ENCODE data around the gene ZNF219. TPM values are rescaled to one million over a fixed set of nuclear protein-coding genes. Genes with fewer than 3 reads are reported as not detected.

The ZNF219 gene
- total and polyA plus RNA-seq, 12 donors = 14.3 to 169 (median 104) TPM

GRCh38 chr14:21106176-21106497, 7.7 kb upstream of the ZNF219 start:
- intact Hi-C loops (cut with DNase I) = no loop called here
- DNase-seq = peak in 1 of 7 donors; percentile 56
- H3K4me1 ChIP-seq (replicated peaks in 1 of 2) = peaks cover 29 to 40% of the 10 kb centered on the region in 2 donors
- 20 to 33% (median 22%) methylated on average over 4 of the region's 4 CpGs for WGBS, 4 donors
- H3K9me3 ChIP-seq (replicated peaks in 1 of 3) = no peaks in the 10 kb centered on the region
- peak overlapping the region in 1 of 4 donors; percentile 24 for H3K4me3 ChIP-seq
- peak overlapping the region; percentile 77 to 99 (median 97) for H3K27ac ChIP-seq
- no peak for TF ChIP-seq POLR2A (IDR thresholded peaks at IDR 0.05)
- no peak for TF ChIP-seq CTCF (IDR thresholded peaks at IDR 0.05)
- no peaks in the 10 kb centered on the region for H3K36me3 ChIP-seq (replicated peaks in 1 of 2)
- no peaks in the 10 kb centered on the region for H3K27me3 ChIP-seq

GRCh38 chr14:21105095-21105494, 6.6 kb upstream of the ZNF219 start:
- no peak for DNase-seq
- intact Hi-C loops (cut with DNase I) = no loop called here
- Histone ChIP-seq H3K27ac (peak overlapping the region; percentile 94 to 99 (median 97)), H3K4me3 (no peak overlapping the region), H3K9me3 (replicated peaks in 1 of 3) (no peaks in the 10 kb centered on the region), H3K4me1 (replicated peaks in 1 of 2) (peaks cover 29 to 40% of the 10 kb centered on the region in 2 donors), H3K36me3 (replicated peaks in 1 of 2) (no peaks in the 10 kb centered on the region), H3K27me3 (no peaks in the 10 kb centered on the region)
- TF ChIP-seq CTCF (IDR thresholded peaks at IDR 0.05) = no peak
- no peak for TF ChIP-seq POLR2A (IDR thresholded peaks at IDR 0.05)
- 79 to 84% (median 81%) methylated on average over 8 of the region's 8 CpGs for WGBS, 4 donors

GRCh38 chr14:21104448-21105060, 6.1 kb upstream of the ZNF219 start:
- H3K4me1 ChIP-seq (replicated peaks in 1 of 2) = peaks cover 33 to 44% of the 10 kb centered on the region in 2 donors
- no peaks in the 10 kb centered on the region for H3K9me3 ChIP-seq (replicated peaks in 1 of 3)
- H3K27me3 ChIP-seq = no peaks in the 10 kb centered on the region
- H3K27ac ChIP-seq = peak overlapping the region; percentile 94 to 99 (median 97)
- DNase-seq = peak; percentile 77 to 93 (median 85)
- WGBS, 4 donors = 3 to 8% (median 6%) methylated on average over 7 to 8 of the region's 8 CpGs
- no peaks in the 10 kb centered on the region for H3K36me3 ChIP-seq (replicated peaks in 1 of 2)
- TF ChIP-seq CTCF (IDR thresholded peaks at IDR 0.05) (peak; percentile 86 to 99 (median 96)), POLR2A (IDR thresholded peaks at IDR 0.05) (no peak)
- intact Hi-C loops (cut with DNase I) = no loop called here
- peak overlapping the region in 2 of 4 donors; percentile 44 to 65 for H3K4me3 ChIP-seq

- no peaks in the 10 kb centered on the region for H3K36me3 ChIP-seq (replicated peaks in 1 of 2)
- intact Hi-C loops (cut with DNase I) = no loop called here
- H3K4me3 ChIP-seq = peak overlapping the region; percentile 16 to 65 (median 51)
- H3K27ac ChIP-seq = peak overlapping the region; percentile 94 to 99 (median 97)
- DNase-seq = peak; percentile 95 to 99 (median 97)
- 0% methylated on average over 8 to 62 of the region's 62 CpGs for WGBS, 4 donors
- TF ChIP-seq POLR2A (IDR thresholded peaks at IDR 0.05) (peak; percentile 67 to 88), CTCF (IDR thresholded peaks at IDR 0.05) (peak; percentile 67 to 94 (median 84))
- no peaks in the 10 kb centered on the region for H3K9me3 ChIP-seq (replicated peaks in 1 of 3)
- H3K4me1 ChIP-seq (replicated peaks in 1 of 2) = peaks cover 40 to 50% of the 10 kb centered on the region in 2 donors
- H3K27me3 ChIP-seq = no peaks in the 10 kb centered on the region
Observed at GRCh38 chr14:21103710-21104447, 5.4 kb upstream of the ZNF219 start.
